HL-60 (cell line): ENCODE measurements around the gene SNAI3.

Source experiments
- POLR2AphosphoS5 ChIP-seq: IDR thresholded peaks from 2 replicates; pipeline ENCODE4 v1.6.1; 2012; ENCODE audit warnings: low read depth
- TF ChIP-seq, protein P1 (sequence below): IDR thresholded peaks from one replicate; pipeline ENCODE4 v1.5.1; 2011; ENCODE audit warnings: low read length, control low read depth, inconsistent platforms; ENCODE audit not compliant: insufficient read depth
- TF ChIP-seq, protein P2 (sequence below): IDR thresholded peaks from 2 replicates; pipeline ENCODE4 v1.6.1; 2012; ENCODE audit warnings: low read depth; ENCODE audit not compliant: insufficient replicate concordance

DNA sequence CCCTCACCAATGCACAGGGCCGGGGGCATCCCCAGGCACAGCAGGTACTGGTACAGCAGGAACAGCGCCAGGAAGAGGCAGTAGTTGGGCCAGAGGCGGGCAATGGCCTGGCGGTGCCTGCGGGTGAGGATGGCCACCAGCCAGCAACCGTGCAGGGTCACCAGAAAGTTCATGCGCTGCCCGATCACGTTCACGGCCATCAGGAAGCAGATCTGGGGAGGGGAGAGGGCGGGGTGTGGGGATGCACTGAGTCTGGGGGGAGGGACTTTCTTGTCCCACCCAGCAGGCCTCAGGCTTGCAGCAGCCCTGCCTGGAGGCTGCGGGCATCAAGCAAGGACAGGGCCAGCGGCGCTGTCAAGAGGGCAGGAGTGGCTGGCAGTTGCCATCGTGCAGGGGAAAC, 45.4 kb upstream of the SNAI3 start:
- TF ChIP-seq, protein P1, sequence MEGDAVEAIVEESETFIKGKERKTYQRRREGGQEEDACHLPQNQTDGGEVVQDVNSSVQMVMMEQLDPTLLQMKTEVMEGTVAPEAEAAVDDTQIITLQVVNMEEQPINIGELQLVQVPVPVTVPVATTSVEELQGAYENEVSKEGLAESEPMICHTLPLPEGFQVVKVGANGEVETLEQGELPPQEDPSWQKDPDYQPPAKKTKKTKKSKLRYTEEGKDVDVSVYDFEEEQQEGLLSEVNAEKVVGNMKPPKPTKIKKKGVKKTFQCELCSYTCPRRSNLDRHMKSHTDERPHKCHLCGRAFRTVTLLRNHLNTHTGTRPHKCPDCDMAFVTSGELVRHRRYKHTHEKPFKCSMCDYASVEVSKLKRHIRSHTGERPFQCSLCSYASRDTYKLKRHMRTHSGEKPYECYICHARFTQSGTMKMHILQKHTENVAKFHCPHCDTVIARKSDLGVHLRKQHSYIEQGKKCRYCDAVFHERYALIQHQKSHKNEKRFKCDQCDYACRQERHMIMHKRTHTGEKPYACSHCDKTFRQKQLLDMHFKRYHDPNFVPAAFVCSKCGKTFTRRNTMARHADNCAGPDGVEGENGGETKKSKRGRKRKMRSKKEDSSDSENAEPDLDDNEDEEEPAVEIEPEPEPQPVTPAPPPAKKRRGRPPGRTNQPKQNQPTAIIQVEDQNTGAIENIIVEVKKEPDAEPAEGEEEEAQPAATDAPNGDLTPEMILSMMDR, result no peak
- TF ChIP-seq POLR2AphosphoS5, result no peak
- TF ChIP-seq, protein P2, sequence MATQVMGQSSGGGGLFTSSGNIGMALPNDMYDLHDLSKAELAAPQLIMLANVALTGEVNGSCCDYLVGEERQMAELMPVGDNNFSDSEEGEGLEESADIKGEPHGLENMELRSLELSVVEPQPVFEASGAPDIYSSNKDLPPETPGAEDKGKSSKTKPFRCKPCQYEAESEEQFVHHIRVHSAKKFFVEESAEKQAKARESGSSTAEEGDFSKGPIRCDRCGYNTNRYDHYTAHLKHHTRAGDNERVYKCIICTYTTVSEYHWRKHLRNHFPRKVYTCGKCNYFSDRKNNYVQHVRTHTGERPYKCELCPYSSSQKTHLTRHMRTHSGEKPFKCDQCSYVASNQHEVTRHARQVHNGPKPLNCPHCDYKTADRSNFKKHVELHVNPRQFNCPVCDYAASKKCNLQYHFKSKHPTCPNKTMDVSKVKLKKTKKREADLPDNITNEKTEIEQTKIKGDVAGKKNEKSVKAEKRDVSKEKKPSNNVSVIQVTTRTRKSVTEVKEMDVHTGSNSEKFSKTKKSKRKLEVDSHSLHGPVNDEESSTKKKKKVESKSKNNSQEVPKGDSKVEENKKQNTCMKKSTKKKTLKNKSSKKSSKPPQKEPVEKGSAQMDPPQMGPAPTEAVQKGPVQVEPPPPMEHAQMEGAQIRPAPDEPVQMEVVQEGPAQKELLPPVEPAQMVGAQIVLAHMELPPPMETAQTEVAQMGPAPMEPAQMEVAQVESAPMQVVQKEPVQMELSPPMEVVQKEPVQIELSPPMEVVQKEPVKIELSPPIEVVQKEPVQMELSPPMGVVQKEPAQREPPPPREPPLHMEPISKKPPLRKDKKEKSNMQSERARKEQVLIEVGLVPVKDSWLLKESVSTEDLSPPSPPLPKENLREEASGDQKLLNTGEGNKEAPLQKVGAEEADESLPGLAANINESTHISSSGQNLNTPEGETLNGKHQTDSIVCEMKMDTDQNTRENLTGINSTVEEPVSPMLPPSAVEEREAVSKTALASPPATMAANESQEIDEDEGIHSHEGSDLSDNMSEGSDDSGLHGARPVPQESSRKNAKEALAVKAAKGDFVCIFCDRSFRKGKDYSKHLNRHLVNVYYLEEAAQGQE, result no peak
